ENCODE data around the gene NME3. TPM values are rescaled to one million over a fixed set of nuclear protein-coding genes. Genes with fewer than 3 reads are reported as not detected.

The NME3 gene
- total and polyA plus RNA-seq, 2 of the 4 experiments (the other 2 are of a cell fraction) = 12.7 to 41.2 TPM

GRCh38 chr16:1816396-1817275 is 45.3 kb upstream of the NME3 start:
- no peak for DNase-seq
- H2BK120ac ChIP-seq (ENCODE audit: low read depth, low read length) = no peak overlapping the region
- ChIA-PET CTCF (no interaction called here), POLR2A (ENCODE audit: unreplicated experiment) (no interaction called here)
- H3K4me3 ChIP-seq (ENCODE audit: insufficient read depth, low read depth, low read length) = no peak overlapping the region
- H3K18ac ChIP-seq (ENCODE audit: low read depth, low read length) = no peak overlapping the region
- H3K9me3 ChIP-seq (ENCODE audit: control insufficient read depth, insufficient read depth, low read length) = no peaks in the 10 kb centered on the region
- H4K8ac ChIP-seq (ENCODE audit: low read depth in 2 of 2, low read length in 2 of 2) = no peak overlapping the region
- H3K9me1 ChIP-seq (ENCODE audit: insufficient read depth, low read length) = peaks cover 2% of the 10 kb centered on the region; the same call in 1 of the 2 replicates
- no peak overlapping the region for H3K56ac ChIP-seq (ENCODE audit: extremely low read depth, insufficient read depth, low read length)
- no peak overlapping the region for H4K91ac ChIP-seq (ENCODE audit: insufficient read depth, low read depth, low read length)
- no peak overlapping the region for H2BK20ac ChIP-seq (ENCODE audit: low read depth, low read length)
- no peak overlapping the region for H2AK5ac ChIP-seq (ENCODE audit: low read depth, low read length)
- H3K27ac ChIP-seq (ENCODE audit: insufficient read depth, low read length) = no peak overlapping the region
- in situ Hi-C loops (cut with MboI; ENCODE audit: low sequenced_read_pairs) = no loop called here
- intact Hi-C loops (cut with micrococcal nuclease) = no loop called here
- no peak overlapping the region for H3K23ac ChIP-seq (ENCODE audit: low read depth, low read length)
- 97% methylated on average over 16 of the region's 40 CpGs; no CpG with 5 or more reads in 1 of the 2 experiments for WGBS, 2 experiments (ENCODE audit: extremely low coverage in 2 of 2, insufficient read length in 1 of 2)
- no TSS peak for BruUV-seq (replicated peaks)
- no peak overlapping the region for H3K9ac ChIP-seq (ENCODE audit: low read depth, low read length)
- H3K4me1 ChIP-seq (ENCODE audit: control insufficient read depth, insufficient read depth, low read length) = peaks cover 4% of the 10 kb centered on the region; the same call in 1 of the 2 replicates
- no peaks in the 10 kb centered on the region for H3K79me1 ChIP-seq (ENCODE audit: low read depth in 1 of 2, low read length in 2 of 2)
- peaks cover 15% of the 10 kb centered on the region for H3K36me3 ChIP-seq (ENCODE audit: control insufficient read depth, insufficient read depth, low read length)
- no peak overlapping the region for H2BK15ac ChIP-seq (ENCODE audit: low read depth, low read length)
- H3K4ac ChIP-seq (ENCODE audit: low read depth, low read length) = no peak overlapping the region
- dilution Hi-C loops (cut with HindIII; ENCODE audit: low sequenced_read_pairs, unreplicated experiment) = no loop called here
- no peak overlapping the region for H2AFZ ChIP-seq (replicated peaks; ENCODE audit: low read length, poor library complexity)
- no peak for ATAC-seq (ENCODE audit: low read depth)
- no peak overlapping the region for H3K4me2 ChIP-seq (ENCODE audit: low read depth, low read length)
- TF ChIP-seq MXI1 (IDR thresholded peaks at IDR 0.05; ENCODE audit: borderline replicate concordance, low read depth, low read length) (no peak), USF2 (IDR thresholded peaks at IDR 0.05; ENCODE audit: low read depth, low read length) (no peak), BHLHE40 (IDR thresholded peaks at IDR 0.05; ENCODE audit: low read depth, low read length) (no peak), RAD21 (IDR thresholded peaks at IDR 0.05; ENCODE audit: low read length) (no peak), NFE2L2 (IDR thresholded peaks at IDR 0.05; ENCODE audit: low read depth, low read length) (no peak), CHD1 (IDR thresholded peaks at IDR 0.05; ENCODE audit: low read depth, low read length) (no peak), RFX5 (IDR thresholded peaks at IDR 0.05; ENCODE audit: low read depth, low read length) (no peak), SMC3 (IDR thresholded peaks at IDR 0.05; ENCODE audit: low read depth, low read length) (no peak), FOS (IDR thresholded peaks at IDR 0.05; ENCODE audit: low read depth, low read length) (no peak), MAZ (IDR thresholded peaks at IDR 0.05; ENCODE audit: borderline replicate concordance, low read depth, low read length) (no peak), RCOR1 (IDR thresholded peaks at IDR 0.05; ENCODE audit: insufficient replicate concordance, low read length) (no peak)
- TF ChIP-seq, protein P1, sequence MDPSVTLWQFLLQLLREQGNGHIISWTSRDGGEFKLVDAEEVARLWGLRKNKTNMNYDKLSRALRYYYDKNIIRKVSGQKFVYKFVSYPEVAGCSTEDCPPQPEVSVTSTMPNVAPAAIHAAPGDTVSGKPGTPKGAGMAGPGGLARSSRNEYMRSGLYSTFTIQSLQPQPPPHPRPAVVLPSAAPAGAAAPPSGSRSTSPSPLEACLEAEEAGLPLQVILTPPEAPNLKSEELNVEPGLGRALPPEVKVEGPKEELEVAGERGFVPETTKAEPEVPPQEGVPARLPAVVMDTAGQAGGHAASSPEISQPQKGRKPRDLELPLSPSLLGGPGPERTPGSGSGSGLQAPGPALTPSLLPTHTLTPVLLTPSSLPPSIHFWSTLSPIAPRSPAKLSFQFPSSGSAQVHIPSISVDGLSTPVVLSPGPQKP (IDR thresholded peaks at IDR 0.05; ENCODE audit: borderline replicate concordance, low read depth, low read length) = no peak
- H2AK9ac ChIP-seq (replicated peaks; ENCODE audit: low read depth, low read length, poor library complexity) = peak overlapping the region; percentile 79
- no peak overlapping the region for H4K5ac ChIP-seq (ENCODE audit: low read depth, low read length)
- no peak overlapping the region for H3K14ac ChIP-seq (replicated peaks; ENCODE audit: low read depth, low read length)
- no peak overlapping the region for H2BK5ac ChIP-seq (ENCODE audit: low read depth, low read length, poor library complexity, severe bottlenecking)
- no peaks in the 10 kb centered on the region for H3K27me3 ChIP-seq (ENCODE audit: control insufficient read depth, insufficient read depth, low read length)
- no peaks in the 10 kb centered on the region for H4K20me1 ChIP-seq (ENCODE audit: insufficient read depth, low read length)
